ENCODE data around the gene RENBP. TPM values are rescaled to one million over a fixed set of nuclear protein-coding genes. Genes with fewer than 3 reads are reported as not detected.
A peak's percentile ranks its signal among the peaks of the same experiment; 100 is the strongest.

Gene RENBP
- total and polyA plus RNA-seq, 7 experiments from 2014 or later: 0.47 to 32.7 (median 22.2) TPM

GRCh38 chrX:153909980-153910360 lies 34.5 kb downstream of the RENBP start:
- H3K4me3 ChIP-seq (ENCODE audit: low read length): no peak overlapping the region
- Mint-ChIP-seq H3K27me3 (no peaks in the 10 kb centered on the region), H3K4me3 (peak overlapping the region in 1 of 10 donors; percentile 37), H3K9me3 (no peaks in the 10 kb centered on the region), H3K36me3 (peaks cover 0 to 8% (median 4%) of the 10 kb centered on the region in 5 donors), H3K27ac (peak overlapping the region in 2 of 9 donors; percentile 38 to 68), H3K4me1 (peaks cover 0 to 17% (median 8%) of the 10 kb centered on the region in 7 donors)
- ChIA-PET POLR2A (interaction anchor here (10.4 kb wide), 1 partner anchor 15 kb away, joined by 111 read pairs; the partner anchor contains the start of gene ARHGAP4), CTCF (interaction anchor here (1.0 kb wide), 1 partner anchor 17 kb away, joined by 3 read pairs; no protein-coding TSS in a partner anchor)
- no peak for DNase-seq
- H3K27ac ChIP-seq (ENCODE audit: low read depth, low read length): no peak overlapping the region
- peaks cover 0 to 47% (median 0%) of the 10 kb centered on the region in 3 experiments for H3K36me3 ChIP-seq (ENCODE audit: control insufficient read depth in 2 of 3, insufficient read depth in 3 of 3, low read length in 3 of 3)
- no peaks in the 10 kb centered on the region for H3K27me3 ChIP-seq (ENCODE audit: control insufficient read depth in 2 of 2, insufficient read depth in 2 of 2, low read length in 2 of 2)
- no peak for ATAC-seq
- no peaks in the 10 kb centered on the region for H3K9me3 ChIP-seq (ENCODE audit: control insufficient read depth in 2 of 3, low read length in 3 of 3)
- H3K4me1 ChIP-seq (ENCODE audit: control insufficient read depth in 2 of 2, insufficient read depth in 2 of 2, low read length in 2 of 2): peaks cover 8 to 10% of the 10 kb centered on the region in 2 donors
- intact Hi-C loops (cut with micrococcal nuclease): loop anchor here in 1 of 2 donors (5.0 kb wide), 1 partner anchor 37 kb away; no protein-coding TSS in a partner anchor

DNA sequence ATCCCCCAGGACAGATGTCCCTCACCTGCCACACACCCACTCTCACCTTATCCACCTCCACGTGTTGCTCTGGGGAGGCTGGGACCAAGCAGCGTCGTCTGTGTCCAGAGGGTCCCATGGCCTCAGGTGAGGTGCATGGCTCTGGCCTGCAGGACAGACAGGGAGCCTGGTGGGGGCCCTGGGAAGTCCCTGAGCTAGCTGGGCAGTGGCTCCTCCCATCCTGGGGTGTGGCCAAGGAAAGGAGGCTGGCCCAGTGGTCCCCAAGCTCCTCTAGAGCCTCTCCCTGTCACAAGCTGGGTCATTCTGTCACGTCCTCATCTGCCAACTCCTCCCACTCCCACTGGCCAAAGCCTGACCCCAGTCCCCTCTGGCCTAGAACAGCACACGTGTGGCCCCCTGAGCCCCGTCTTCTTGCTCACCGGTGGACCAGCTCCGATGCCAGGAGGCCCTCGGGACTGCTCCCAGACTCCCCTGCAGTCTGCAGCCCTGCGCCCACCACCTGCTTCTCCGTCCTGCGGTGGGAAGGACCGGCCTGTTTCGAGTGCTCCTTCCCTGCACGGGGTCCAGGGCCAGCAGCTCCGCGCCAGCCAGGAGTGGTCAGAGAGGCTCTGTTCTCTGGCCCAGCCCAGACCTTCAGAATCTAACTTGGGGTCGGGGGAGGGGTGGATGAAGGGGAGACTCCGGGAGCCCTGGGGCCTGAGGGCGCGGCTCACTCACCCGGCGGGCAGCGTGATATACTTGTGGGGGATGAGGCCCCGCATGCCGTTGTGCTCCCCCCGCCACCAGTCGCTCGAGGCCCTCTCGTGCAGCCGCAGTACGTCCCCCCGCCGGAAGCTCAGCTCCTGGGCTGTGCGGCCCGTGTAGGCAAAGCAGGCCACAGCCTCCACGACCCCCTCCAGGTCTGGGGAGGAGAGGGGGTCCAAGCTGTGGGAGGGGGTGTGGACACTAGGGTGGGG lies 35.1 kb downstream of the RENBP start:
- H3K27ac ChIP-seq (ENCODE audit: low read depth, low read length): peak overlapping the region; percentile 35
- Mint-ChIP-seq H3K27ac (peak overlapping the region in 1 of 9 donors; percentile 17), H3K27me3 (no peaks in the 10 kb centered on the region), H3K4me1 (peaks cover 0 to 21% (median 11%) of the 10 kb centered on the region in 7 donors), H3K4me3 (no peak overlapping the region), H3K9me3 (no peaks in the 10 kb centered on the region), H3K36me3 (peaks cover 0 to 8% (median 4%) of the 10 kb centered on the region in 5 donors)
- H3K9me3 ChIP-seq (ENCODE audit: control insufficient read depth in 2 of 3, low read length in 3 of 3): no peaks in the 10 kb centered on the region
- peaks cover 0 to 47% (median 0%) of the 10 kb centered on the region in 3 experiments for H3K36me3 ChIP-seq (ENCODE audit: control insufficient read depth in 2 of 3, insufficient read depth in 3 of 3, low read length in 3 of 3)
- ChIA-PET POLR2A (interaction anchor here (10.4 kb wide), 1 partner anchor 15 kb away, joined by 111 read pairs; the partner anchor contains the start of gene ARHGAP4), CTCF (interaction anchor here (1.0 kb wide), 1 partner anchor 18 kb away, joined by 3 read pairs; no protein-coding TSS in a partner anchor)
- DNase-seq (no peak), ATAC-seq (no peak)
- H3K4me3 ChIP-seq (ENCODE audit: low read length): no peak overlapping the region
- H3K27me3 ChIP-seq (ENCODE audit: control insufficient read depth in 2 of 2, insufficient read depth in 2 of 2, low read length in 2 of 2): no peaks in the 10 kb centered on the region
- peaks cover 11 to 12% of the 10 kb centered on the region in 2 donors for H3K4me1 ChIP-seq (ENCODE audit: control insufficient read depth in 2 of 2, insufficient read depth in 2 of 2, low read length in 2 of 2)
- intact Hi-C loops (cut with micrococcal nuclease): loop anchor here in 1 of 2 donors (5.0 kb wide), 1 partner anchor 38 kb away; no protein-coding TSS in a partner anchor

- ChIA-PET CTCF (no interaction called here), POLR2A (interaction anchor here (10.4 kb wide), 1 partner anchor 16 kb away, joined by 111 read pairs; the partner anchor contains the start of gene ARHGAP4)
- peak overlapping the region in 2 of 9 donors; percentile 17 to 36 for H3K27ac Mint-ChIP-seq
- Histone ChIP-seq H3K27me3 (ENCODE audit: control insufficient read depth in 2 of 2, insufficient read depth in 2 of 2, low read length in 2 of 2) (no peaks in the 10 kb centered on the region), H3K9me3 (ENCODE audit: control insufficient read depth in 2 of 3, low read length in 3 of 3) (no peaks in the 10 kb centered on the region), H3K4me3 (ENCODE audit: low read length) (no peak overlapping the region), H3K27ac (ENCODE audit: low read depth, low read length) (peak overlapping the region; percentile 35), H3K4me1 (ENCODE audit: control insufficient read depth in 2 of 2, insufficient read depth in 2 of 2, low read length in 2 of 2) (peaks cover 16 to 21% of the 10 kb centered on the region in 2 donors), H3K36me3 (ENCODE audit: control insufficient read depth in 2 of 3, insufficient read depth in 3 of 3, low read length in 3 of 3) (peaks cover 0 to 38% (median 0%) of the 10 kb centered on the region in 3 experiments)
- peaks cover 0 to 5% (median 4%) of the 10 kb centered on the region in 5 donors for H3K36me3 Mint-ChIP-seq
- H3K4me1 Mint-ChIP-seq: peaks cover 6 to 29% (median 19%) of the 10 kb centered on the region in 7 donors
- H3K27me3 Mint-ChIP-seq: no peaks in the 10 kb centered on the region
- intact Hi-C loops (cut with micrococcal nuclease): loop anchor here in 1 of 2 donors (5.0 kb wide), 1 partner anchor 39 kb away; no protein-coding TSS in a partner anchor
- no peak overlapping the region for H3K4me3 Mint-ChIP-seq
- no peak for ATAC-seq
- no peak for DNase-seq
- no peaks in the 10 kb centered on the region for H3K9me3 Mint-ChIP-seq
Measured at GRCh38 chrX:153908219-153908860, 36.1 kb downstream of the RENBP start.

- peaks cover 0 to 30% (median 0%) of the 10 kb centered on the region in 3 experiments for H3K36me3 ChIP-seq (ENCODE audit: control insufficient read depth in 2 of 3, insufficient read depth in 3 of 3, low read length in 3 of 3)
- Mint-ChIP-seq H3K36me3 (peaks cover 0 to 5% (median 4%) of the 10 kb centered on the region in 5 donors), H3K27ac (no peak overlapping the region), H3K4me1 (peaks cover 11 to 33% (median 23%) of the 10 kb centered on the region in 7 donors), H3K27me3 (no peaks in the 10 kb centered on the region), H3K9me3 (peaks cover 0 to 1% (median 0%) of the 10 kb centered on the region in 11 donors), H3K4me3 (no peak overlapping the region)
- DNase-seq (no peak), ATAC-seq (no peak)
- H3K9me3 ChIP-seq (ENCODE audit: control insufficient read depth in 2 of 3, low read length in 3 of 3): no peaks in the 10 kb centered on the region
- intact Hi-C loops (cut with micrococcal nuclease): loop anchor here in 1 of 2 donors (2.0 to 5.0 kb wide), 2 partner anchors 17 to 40 kb away; no protein-coding TSS in a partner anchor
- H3K27me3 ChIP-seq (ENCODE audit: control insufficient read depth in 2 of 2, insufficient read depth in 2 of 2, low read length in 2 of 2): no peaks in the 10 kb centered on the region
- CTCF ChIA-PET: interaction anchor here (1.3 kb wide), 1 partner anchor 43 kb away, joined by 5 read pairs; no protein-coding TSS in a partner anchor
- H3K4me3 ChIP-seq (ENCODE audit: low read length): no peak overlapping the region
- H3K27ac ChIP-seq (ENCODE audit: low read depth, low read length): no peak overlapping the region
- peaks cover 16 to 25% of the 10 kb centered on the region in 2 donors for H3K4me1 ChIP-seq (ENCODE audit: control insufficient read depth in 2 of 2, insufficient read depth in 2 of 2, low read length in 2 of 2)
- POLR2A ChIA-PET: interaction anchor here (0.9 to 10.4 kb wide), 3 partner anchors 17 to 113 kb away, joined by 3 to 111 read pairs (median 3); partner anchors contain the start of genes ARHGAP4, IDH3G and SSR4
Measured at GRCh38 chrX:153907456-153907855, 37.0 kb downstream of the RENBP start.

DNA sequence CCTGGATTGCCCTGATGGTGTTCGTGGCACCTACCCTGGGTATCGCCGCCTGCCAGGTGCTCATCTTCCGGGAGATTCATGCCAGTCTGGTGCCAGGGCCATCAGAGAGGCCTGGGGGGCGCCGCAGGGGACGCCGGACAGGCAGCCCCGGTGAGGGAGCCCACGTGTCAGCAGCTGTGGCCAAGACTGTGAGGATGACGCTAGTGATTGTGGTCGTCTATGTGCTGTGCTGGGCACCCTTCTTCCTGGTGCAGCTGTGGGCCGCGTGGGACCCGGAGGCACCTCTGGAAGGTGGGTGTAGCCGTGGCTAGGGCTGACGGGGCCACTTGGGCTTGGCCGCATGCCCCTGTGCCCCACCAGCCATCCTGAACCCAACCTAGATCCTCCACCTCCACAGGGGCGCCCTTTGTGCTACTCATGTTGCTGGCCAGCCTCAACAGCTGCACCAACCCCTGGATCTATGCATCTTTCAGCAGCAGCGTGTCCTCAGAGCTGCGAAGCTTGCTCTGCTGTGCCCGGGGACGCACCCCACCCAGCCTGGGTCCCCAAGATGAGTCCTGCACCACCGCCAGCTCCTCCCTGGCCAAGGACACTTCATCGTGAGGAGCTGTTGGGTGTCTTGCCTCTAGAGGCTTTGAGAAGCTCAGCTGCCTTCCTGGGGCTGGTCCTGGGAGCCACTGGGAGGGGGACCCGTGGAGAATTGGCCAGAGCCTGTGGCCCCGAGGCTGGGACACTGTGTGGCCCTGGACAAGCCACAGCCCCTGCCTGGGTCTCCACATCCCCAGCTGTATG lies 38.1 kb downstream of the RENBP start:
- POLR2A ChIA-PET: interaction anchor here (0.7 to 10.4 kb wide), 7 partner anchors 11 to 112 kb away, joined by 3 to 111 read pairs (median 3); partner anchors contain the start of genes ARHGAP4, IDH3G and SSR4
- peaks cover 0 to 3% (median 0%) of the 10 kb centered on the region in 11 donors for H3K9me3 Mint-ChIP-seq

More for the DNA sequence above, 38.1 kb downstream of the RENBP start:
- Histone ChIP-seq H3K36me3 (ENCODE audit: control insufficient read depth in 2 of 3, insufficient read depth in 3 of 3, low read length in 3 of 3) (peaks cover 0 to 26% (median 0%) of the 10 kb centered on the region in 3 experiments), H3K27me3 (ENCODE audit: control insufficient read depth in 2 of 2, insufficient read depth in 2 of 2, low read length in 2 of 2) (no peaks in the 10 kb centered on the region), H3K9me3 (ENCODE audit: control insufficient read depth in 2 of 3, low read length in 3 of 3) (no peaks in the 10 kb centered on the region), H3K27ac (ENCODE audit: low read depth, low read length) (no peak overlapping the region), H3K4me1 (ENCODE audit: control insufficient read depth in 2 of 2, insufficient read depth in 2 of 2, low read length in 2 of 2) (peaks cover 21 to 28% of the 10 kb centered on the region in 2 donors), H3K4me3 (ENCODE audit: low read length) (no peak overlapping the region)
- H3K27me3 Mint-ChIP-seq: no peaks in the 10 kb centered on the region
- DNase-seq (no peak), ATAC-seq (peak; percentile 68)
- CTCF ChIA-PET: interaction anchor here (1.3 kb wide), 1 partner anchor 44 kb away, joined by 5 read pairs; no protein-coding TSS in a partner anchor
- peak overlapping the region in 1 of 10 donors; percentile 39 for H3K4me3 Mint-ChIP-seq
- peaks cover 0 to 2% (median 0%) of the 10 kb centered on the region in 5 donors for H3K36me3 Mint-ChIP-seq
- peak overlapping the region in 7 of 9 donors; percentile 16 to 79 (median 33) for H3K27ac Mint-ChIP-seq
- intact Hi-C loops (cut with micrococcal nuclease): loop anchor here in 1 of 2 donors (2.0 to 5.0 kb wide), 2 partner anchors 18 to 41 kb away; no protein-coding TSS in a partner anchor
- peaks cover 11 to 34% (median 24%) of the 10 kb centered on the region in 7 donors for H3K4me1 Mint-ChIP-seq
